ENCODE results near the gene ERC1.
A peak's percentile ranks its signal among the peaks of the same experiment; 100 is the strongest.

Gene ERC1

DNA sequence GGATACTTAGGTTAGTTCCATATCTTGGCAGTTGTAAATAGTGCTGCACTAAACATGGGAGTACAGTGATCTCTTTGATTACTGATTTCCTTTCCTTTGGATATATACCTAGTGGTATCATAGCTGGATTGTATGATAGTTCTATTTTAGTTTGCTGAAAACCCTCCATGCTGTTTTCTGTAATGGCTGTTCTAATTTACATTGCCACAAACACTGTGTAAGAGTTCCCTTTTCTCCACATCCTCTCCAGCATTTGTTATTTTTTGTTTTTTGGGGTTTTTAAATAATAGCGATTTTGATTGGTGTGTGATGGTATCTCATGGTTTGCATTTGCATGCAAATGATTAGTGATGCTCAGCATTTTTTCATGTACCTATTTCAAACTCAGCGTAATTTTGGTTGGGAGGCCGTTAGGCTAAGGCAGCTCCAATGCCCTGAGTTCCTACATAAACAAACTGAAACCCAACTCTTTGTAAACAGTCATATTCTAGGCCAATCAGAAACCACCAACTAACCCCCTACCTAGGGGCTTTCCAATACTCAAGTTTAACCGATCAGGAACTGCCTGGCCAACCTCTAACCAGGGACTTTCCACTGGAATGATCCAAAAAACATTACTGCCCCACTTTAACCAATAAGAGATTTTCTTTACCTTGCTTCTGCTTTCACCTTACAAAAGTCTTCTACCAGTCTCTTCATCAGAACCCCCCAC, 431.7 kb downstream of the ERC1 start:
- DNase-seq = no peak

DNA sequence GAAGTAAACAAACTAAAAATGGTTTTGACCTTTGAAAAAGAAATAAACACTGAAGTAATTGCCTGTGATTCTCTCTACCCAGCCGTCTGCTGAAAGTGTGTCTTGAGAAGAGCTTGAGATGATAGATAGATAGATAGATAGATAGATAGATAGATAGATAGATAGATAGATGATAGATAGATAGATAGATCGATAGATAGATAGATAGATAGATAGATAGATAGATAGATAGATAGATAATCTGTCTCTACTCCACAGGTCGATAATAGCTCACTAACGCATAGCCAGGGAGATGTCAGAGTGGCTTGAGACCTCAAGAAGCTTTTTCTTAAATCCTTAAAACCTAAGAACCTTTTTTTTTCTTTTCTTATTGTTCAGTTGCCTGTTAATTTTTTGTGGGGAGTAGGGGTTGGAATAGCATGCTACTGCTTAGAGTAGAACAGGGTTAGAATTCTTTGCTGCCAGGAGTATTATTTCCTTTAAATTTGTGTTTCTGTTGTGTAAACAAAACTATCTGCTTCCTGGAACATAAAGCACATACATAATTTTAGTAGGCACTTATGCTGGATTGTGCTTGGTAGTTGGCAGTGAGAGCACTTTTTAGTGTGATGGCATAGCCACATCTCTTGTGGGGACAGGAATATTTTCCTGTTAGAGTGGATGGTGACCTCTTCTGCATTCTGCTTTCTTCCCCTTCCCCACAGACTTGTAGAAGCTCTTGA, 433.8 kb downstream of the ERC1 start:
- no peak for DNase-seq

DNA sequence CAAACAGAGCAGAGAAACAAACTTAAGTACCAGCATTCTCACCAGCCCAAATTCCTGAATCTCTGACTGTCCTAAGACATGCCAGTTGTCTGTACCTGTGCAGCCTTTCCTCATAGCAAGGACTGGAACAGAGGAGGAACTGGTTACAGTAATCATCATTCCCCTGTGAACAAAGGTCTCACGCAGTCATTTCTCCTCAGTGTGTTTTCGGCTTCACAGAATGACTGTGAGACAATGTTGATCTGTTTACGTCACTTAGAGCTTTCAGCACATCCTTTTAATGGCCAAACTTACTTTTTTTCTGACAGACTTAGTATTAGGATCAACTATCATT, 434.3 kb downstream of the ERC1 start:
- no peak for DNase-seq

DNA sequence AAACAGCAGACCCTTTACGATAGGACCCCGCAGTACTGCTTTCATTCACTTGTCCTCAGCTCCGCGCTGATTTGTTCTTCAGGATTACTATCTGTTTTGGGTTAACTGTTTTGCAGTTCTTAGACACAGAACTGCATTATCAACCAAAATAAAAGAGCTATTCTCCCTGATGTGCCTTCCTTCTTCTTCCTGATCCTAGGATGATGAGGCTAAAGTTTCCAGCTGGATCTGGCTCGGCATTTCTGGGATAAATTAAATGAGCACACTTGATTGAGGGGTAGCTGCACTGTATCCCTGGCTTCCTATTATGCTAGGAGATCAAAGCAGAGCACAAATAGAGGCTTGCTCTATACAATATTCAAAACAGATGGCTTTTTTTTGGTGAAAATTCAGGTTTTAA, 437.6 kb downstream of the ERC1 start:
- no peak for DNase-seq

DNA sequence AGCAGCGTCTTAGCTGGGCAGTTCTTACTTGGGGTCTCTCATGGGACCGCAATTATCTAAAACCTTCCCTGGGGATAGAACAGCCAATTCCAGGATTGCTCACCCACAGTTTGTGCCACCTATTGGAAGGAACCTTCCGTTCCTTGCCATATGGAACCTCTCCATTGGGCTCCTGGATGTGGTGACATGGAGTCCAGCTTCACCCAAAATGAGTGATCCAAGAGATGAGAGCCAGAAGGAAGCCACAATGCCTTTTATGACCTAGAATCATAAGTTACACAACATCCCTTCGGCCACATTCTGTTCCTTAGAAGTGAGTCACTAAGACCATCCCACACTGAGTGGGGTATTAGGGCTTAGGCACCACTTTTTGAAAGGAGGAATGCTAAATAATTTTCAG, 439.0 kb downstream of the ERC1 start:
- peak; percentile 85 for DNase-seq

DNA sequence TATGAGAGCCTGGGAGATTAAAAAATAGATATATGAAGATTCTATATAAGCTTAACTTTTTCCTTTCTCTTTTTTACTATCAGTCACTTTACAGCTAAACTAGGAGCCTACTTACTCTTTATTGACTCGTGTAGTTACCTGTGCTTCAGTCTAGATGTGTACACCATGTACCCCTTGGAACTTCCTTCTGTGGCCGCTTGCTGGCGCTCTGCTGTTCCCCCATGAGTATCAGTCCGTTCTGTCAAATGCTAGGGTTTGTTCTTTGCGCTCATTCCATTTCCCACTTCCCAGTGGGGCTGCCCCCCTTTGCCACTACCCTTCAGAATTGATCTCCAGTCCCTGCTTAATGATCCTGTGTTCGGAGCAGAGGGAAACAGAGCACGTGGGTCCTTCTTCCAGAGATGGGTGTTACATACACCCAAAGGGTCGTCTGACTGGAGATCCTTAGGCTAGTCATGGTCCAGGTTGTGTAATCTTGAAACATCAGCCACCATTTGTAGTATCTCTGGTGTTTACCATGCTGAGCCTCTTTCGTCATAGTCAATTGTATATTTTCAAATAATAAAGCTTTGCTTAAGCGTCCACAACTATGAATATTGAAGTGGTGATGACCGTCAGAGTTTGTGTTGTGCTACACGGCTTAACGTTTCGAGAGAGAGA, 443.4 kb downstream of the ERC1 start:
- no peak for DNase-seq

DNA sequence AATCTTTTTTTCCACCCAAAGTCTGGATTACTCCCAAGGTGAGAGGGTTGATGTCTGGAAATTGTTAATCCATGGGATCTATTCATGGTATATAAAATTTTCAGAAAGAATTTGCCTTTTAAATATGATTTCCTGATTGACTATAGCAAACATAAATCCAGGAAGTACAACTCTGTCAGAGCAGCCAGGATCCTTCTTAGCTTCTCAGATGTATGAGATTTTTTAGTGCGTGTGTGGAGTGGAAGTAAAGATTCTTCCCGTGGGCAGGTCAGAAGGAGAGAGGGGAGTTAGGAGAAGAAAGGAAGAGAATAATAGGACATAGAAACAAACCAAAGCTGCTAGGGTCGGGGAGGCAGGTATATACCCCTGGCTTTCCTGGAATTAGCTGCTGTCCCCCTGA, 444.0 kb downstream of the ERC1 start:
- no peak for DNase-seq

DNA sequence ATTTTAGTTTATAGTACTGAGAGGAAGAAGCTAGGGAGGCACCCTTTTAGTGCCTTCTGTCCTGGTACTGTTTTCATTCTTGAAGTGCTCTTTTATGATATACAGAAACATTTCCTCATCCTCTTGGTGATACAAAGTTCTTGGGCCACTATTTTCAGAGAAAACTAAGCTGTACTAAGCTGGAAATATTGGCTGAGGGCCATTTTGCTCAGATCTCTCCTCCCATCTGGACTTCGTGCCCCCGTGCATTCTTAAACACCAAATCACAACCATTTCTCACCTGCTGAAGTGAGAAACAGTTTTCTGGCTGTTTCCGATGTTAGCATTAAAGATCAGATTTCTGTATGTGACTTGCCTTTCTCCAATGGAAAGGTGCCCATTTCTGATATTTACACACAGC, 444.4 kb downstream of the ERC1 start:
- peak; percentile 44 for DNase-seq

DNA sequence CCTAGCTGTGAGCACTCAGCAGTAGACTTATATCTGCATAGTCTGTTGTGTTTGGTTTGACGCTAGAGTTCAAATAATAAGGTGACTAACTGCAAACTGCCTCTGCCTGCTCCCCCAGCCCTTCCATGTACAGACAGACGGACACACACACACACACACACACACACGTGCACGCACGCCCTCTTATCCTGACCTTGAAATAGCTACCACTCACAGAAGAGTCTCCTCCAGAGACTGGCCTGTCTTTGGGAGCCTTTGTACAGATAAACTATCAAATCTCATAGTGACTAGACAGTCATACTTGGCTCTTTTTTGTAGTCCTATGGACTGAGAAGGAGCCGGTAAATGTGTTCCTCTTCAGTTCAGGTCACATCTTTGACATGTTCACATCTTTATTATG, 445.0 kb downstream of the ERC1 start:
- no peak for DNase-seq

DNA sequence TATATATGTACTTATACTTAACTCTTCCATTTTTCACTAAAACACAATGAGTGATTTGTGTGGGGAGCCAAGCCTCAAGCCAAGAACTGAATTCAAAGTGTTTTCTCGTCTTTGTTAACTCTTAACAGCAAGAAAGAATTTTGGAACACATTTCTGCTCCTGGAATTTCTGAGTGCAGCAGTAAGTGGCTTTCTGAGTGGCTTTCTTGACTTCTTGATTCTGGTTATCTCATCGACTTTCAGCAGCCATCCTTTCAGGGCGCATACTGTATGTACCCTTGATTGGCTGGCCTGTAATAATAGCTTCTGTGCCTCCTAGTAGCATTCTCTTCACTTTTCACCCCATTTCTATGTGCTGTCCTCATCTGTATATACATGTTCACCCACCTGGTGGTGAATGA, 446.0 kb downstream of the ERC1 start:
- no peak for DNase-seq

DNA sequence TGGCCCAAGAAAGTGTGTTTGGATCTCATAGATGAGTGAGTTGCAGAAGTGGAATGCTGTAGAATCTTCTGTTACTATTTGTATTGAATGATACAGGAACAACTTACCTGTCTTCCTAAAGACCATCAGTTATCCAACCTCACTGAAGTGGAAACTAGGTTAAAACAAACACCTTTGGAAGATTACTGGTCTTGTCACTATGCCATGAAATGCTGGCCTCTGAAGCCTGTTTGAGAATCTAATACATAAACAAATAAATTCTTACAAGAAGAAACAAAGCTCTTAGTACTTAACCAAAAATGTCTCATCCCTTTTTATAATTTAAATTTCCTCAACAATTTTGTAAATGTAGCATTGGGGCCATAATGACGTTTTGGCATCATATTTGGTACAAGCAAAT, 448.2 kb downstream of the ERC1 start:
- no peak for DNase-seq

DNA sequence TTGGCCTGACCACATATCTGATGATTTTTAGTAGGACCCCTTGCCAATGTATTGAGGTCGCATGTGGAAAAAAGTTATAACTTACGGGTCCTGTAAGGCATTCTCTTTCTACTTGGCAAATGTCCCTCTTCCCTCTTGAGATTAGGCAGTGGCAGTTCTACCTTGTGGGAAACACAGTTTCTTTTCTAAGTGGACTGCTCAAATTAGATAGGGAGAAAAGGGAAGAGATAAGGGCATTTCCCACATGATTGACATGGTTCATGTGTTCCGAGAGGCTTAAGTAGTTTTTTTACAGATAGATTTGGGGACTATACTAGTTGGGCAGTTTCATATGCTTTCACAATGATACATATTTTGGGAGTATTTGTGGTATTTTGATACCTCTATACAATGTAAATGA, 448.7 kb downstream of the ERC1 start:
- no peak for DNase-seq

DNA sequence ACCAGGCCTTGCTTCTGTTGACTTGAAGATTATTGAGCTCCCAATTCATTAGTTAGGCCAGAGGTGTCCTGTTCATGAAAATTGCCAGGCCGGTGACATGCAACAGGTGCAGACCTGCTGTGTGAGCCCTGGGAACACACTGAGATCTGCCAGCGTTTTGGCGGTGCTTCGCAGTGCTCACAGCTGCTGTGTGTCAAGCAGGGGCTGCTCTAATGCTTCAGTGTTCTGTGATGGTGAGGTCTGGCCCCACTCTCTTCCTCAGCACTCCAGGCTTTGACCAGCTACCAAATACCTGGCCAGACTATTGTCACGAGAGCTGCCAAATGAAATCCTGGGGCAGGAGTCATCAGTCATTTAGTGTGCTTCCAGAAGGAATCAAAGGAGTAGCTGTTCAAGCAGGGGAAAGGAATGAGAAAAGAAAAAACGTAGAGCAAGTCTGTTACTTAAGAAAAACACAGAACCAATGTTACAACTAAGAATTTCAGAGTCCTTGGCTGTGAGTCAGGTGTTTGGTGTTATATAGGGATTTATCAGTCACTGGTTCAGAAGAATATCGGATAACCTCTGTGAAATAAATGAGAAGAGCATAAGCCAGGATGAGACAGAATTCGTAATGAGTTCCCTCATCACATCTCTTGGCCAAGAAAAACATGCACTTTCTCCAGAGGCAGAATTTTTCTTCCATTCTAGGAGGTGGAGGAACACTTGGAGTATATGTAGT, 452.6 kb downstream of the ERC1 start:
- DNase-seq = peak; percentile 85

DNA sequence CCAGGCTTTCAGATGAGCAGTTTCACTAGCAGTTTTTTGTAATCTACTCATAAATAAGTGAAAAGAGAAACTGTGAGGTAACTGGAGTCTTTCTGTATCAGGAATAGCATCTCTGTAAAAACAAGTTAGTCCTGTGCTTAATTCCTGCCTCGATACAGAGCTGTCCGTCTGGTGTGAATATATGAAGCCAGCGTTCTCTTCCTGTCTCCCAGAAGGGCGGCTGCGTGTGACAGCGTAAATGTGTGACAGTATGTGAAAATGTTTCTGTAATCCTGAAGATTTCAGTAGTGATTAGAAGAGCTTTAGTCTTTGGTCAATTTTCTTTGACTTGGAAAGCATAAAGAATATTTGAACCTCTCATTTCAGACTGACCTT, 453.1 kb downstream of the ERC1 start:
- DNase-seq = no peak

DNA sequence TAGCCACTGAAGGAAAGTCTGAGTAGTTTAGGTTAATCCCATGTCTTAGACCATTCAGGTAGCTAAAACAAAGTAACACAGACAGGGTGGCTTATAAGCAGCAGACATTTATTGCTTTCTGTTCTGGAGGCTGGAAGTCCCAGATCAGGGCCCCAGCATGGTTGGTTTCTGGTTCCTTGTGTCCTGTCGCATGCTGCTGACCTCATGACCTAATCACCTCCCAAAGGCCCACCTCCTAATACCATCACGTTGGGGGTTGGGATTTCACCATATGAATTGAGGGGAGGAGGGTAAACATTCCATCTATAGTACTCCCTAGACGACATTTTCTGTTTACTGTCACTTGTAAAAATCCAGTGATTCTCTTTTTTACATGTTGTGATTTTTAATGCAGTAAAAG, 454.8 kb downstream of the ERC1 start:
- no peak for DNase-seq

DNA sequence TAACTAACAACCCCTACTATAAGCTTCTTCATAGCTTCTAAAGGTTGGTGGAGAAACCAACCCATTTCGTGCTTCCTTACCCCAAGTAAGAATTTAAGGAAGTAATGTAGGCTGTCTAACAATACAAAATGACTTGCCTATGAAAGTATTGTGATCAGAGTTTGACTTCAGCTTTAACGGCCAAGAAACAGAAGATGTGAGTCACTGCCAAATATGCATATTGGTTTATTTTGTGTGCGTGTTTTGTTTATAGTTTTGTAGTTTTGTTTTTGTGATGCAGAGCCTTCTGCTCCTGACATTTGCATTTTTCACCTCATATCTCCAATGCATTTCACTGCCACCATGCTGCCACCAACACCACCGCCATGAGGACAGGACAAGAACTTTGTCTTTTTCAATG, 457.3 kb downstream of the ERC1 start:
- DNase-seq = no peak

DNA sequence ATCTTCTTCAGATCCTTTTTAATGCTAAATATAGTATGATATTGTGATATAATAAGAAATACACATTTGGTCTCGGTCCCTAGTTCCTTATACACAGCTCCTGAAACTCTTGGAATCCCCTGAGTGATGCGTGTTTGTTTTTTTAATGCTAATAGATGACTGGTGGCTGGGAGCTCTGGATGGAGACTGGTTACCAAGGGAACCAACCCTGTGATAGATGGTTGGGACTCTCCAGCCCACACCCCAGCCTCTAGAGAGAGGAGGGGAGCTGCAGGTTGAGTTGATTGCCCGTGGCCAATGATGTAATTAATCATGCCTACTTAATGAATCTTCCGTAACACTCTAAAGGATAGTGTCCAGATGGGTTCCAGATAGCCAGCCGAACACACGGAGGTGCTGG, 462.8 kb downstream of the ERC1 start:
- DNase-seq = no peak

DNA sequence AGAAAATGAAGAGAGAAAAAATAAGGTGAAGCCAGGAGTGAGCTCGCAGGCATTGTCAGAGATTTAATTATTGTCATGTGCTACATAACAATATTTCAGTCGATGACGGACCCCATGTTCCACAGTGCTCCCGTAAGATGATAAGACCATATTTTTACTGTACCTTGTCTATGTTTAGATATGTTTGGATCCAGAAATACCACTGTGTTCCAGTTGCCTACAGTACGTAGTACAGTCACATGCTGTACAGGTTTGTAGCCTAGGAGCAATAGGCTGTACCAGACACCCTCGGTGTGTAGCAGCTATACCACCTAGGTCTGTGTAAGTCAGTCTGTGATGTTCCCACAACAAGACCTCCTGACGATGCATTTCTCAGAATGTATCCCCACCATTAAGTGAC, 465.9 kb downstream of the ERC1 start:
- no peak for DNase-seq

DNA sequence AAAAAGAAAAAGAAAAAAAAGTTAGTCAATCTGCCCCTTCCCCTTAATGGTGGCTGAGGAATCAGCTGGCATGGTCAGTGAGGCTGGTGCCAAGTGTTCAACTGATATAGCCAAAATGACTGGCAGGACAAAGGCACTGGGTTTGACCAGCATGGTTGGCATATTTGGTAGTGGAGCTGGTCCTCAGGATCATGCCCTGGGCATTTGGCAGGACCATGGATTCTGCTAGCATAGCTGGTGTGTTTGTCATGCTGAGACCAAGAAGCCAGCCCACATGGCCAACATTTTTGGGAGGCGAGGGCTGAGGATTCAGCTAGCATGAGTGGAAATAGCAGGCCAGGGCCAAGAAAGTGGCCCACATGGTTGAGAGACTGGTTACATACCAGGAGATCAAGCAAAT, 466.9 kb downstream of the ERC1 start:
- peak; percentile 84 for DNase-seq

DNA sequence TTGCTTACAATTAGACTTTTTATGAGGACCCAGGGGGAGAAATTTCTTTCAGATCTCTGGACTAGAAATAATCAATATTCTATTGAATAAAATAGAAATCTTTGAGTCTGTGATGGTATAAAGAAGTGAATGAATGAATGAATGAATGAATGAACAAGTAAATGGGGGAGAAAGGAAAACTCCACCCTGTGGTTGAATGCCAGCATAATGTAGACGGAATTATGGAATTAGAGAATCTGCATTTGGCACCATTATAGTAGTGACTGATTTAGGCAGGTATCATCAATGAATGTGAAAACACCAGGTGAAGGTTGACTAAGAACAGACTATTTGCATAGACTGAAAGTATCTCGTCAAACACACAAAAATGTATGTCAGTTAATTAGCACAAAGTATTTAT, 468.3 kb downstream of the ERC1 start:
- DNase-seq = no peak

DNA sequence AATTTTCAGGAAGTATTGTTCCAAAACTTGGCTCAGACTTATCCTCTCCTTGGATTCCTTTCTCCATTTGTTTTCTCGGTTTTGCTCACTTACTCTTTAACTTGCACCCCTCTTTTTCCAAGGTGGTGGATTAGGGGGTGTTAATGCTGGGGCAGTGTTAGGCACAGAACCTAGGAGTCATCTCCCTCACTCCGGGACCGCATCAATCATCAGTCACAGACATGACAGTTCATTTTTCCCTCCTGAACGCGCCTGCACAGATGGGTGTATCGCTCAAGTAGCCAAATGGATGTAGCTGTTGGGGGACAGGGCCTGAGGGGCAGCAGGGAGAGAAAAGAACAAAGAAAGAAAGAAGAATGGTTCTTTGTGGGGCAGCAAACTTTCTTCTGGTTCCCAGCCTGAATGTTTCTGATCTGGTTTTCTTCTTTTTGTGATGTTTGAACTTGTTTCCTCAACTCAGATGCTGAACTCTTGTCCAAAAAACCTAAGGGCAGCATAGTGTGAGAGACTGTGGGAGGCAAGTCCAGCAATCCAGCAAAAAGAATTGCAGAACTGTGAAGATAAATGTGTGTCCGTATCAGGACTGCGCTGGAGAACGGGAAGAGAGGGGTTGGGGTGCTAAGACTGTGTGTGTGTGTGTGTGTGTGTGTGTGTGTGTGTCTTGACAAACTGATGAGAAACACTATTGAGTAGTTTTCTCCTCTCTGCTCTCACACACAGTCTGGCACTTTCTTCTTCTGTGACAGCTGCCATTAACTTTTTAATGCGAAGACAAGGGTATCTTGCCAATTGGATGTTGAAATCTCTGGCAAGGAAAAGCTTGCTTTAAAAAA, 472.3 kb downstream of the ERC1 start:
- DNase-seq = no peak

DNA sequence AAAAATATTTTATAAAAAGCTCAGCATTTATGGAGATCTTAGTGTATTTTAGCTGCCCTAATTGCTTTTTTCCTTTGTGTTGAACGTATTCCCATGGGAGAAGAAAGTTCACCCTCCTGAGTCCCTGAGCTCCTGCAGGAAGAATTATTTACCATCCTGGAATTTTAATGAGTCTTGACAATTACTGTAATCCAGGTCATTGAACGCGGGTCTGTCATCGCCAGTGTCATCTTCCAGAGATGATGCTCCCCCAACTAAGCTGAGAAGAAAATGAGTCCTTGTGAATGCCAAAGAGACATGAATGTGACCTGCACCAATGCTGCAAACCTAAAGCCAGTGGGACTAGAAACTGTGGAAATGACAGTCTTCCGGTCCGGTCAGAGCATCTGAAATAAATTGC, 473.9 kb downstream of the ERC1 start:
- DNase-seq = peak; percentile 46

DNA sequence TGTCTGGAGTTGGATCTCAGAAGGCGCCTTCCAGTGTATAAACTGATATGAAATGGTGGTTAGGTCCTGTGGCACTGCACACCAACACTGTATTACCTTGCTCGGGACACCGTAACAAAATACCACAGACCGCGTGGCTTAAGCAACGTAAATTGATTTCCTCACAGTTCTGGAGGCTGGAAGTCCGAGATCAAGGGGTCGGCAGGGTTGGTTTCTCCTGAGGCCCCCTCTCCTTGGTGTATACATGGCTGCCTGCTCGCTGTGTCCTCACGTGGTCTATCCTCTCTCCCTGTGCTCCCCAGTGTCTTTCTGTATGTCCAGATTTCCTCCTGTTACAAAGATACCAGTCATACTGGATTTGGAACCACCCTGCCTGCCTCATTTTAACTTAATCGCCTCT, 475.0 kb downstream of the ERC1 start:
- DNase-seq = no peak

Measured in fibroblast of upper back skin (primary cell).